K562 (cell line): ENCODE measurements around the gene MUC22.

ENCODE experiments used
- ARID1B ChIP-seq: fragments of 450-650 bp; IDR thresholded peaks from 2 replicates; pipeline ENCODE4 v1.6.1; 2016; ENCODE audit warnings: antibody characterized with exemption, mild to moderate bottlenecking, inconsistent platforms
- ZNF644 ChIP-seq: fragments of 200-800 bp; sonication (Bioruptor generic); IDR thresholded peaks from 2 replicates; pipeline ENCODE4 v1.6.1; 2016; ENCODE audit warnings: low read depth, missing genetic modification characterization, missing compliant biosample characterization

DNA sequence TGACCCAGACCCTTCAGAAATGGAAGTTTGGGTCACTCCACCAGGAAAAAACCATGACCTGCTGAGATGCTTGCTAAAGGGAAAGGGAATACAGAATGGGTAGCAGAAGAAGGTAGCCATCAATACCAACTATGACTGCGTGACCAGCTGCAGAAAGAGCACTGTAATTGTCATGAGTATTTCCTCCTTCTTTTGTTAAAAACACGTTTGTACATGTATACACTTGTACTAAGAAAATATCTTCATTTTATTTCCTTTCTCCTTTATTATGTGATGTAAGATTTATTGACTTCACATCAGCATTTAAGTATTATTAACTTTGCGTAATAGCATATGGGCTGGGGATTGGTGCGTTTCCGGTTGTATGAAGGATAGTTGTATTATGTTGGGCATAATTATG, 39.3 kb upstream of the MUC22 start:
- TF ChIP-seq ARID1B (no peak), ZNF644 (tag) (no peak)
